Cardiac muscle cell (in vitro differentiated cells and primary cell): ENCODE data around the gene LCORL. TPM values are rescaled to one million over a fixed set of nuclear protein-coding genes. Genes with fewer than 3 reads are reported as not detected.
"Not testable (repeated sequence)": the region's sequence is repeated elsewhere in the genome, so short reads cannot be mapped to it uniquely, and the experiment has no call there.

Experiments
- DNase-seq, 2 donors: peaks; one replicate each; pipeline versions ENCODE4 v3.0.0 to v3.0.0-alpha.2; 2010 to 2017; ENCODE audit warnings: low read depth in 1 of 2, low spot score in 1 of 2
- H3K27ac ChIP-seq: fragments of 200-600 bp; sonication (generic); 2 replicates; pipeline ENCODE4 v1.5.1; 2016
- H3K27me3 ChIP-seq: fragments of 200-600 bp; sonication (generic); 2 replicates; pipeline ENCODE4 v1.6.0; 2016; ENCODE audit warnings: control low read depth
- H3K36me3 ChIP-seq: fragments of 200-600 bp; sonication (generic); 2 replicates; pipeline ENCODE4 v1.5.1; 2016; ENCODE audit warnings: control low read depth
- H3K4me1 ChIP-seq: fragments of 200-600 bp; sonication (generic); 2 replicates; pipeline ENCODE4 v1.8.1; 2017; ENCODE audit warnings: low read depth, mild to moderate bottlenecking, mixed run types
- H3K4me3 ChIP-seq: fragments of 200-600 bp; sonication (generic); 2 replicates; pipeline ENCODE4 v1.5.1; 2016; ENCODE audit warnings: mild to moderate bottlenecking
- H3K9me3 ChIP-seq: fragments of 200-600 bp; sonication (generic); 2 replicates; pipeline ENCODE4 v1.5.1; 2017; ENCODE audit warnings: low read depth, mild to moderate bottlenecking, control low read depth
- polyA plus RNA-seq: library from polyadenylated mRNA; unstranded; fragments of >200 nt; fragmentation: Nextera tagmentation; extraction: Ambion mirVana; gene quantifications from 2 replicates; pipeline ENCODE4 v1.2.1, GENCODE V29; 2016
- total RNA-seq: library from RNA; depleted of rRNA; stranded (reverse); fragments of >200 nt; gene quantifications from 2 replicates; pipeline ENCODE4 v1.2.3, GENCODE V29; 2016
- TF ChIP-seq, protein P1 (sequence below): IDR thresholded peaks from 2 replicates; pipeline ENCODE4 v1.5.1; 2012; ENCODE audit warnings: low read depth, mild to moderate bottlenecking, low read length

LCORL gene
- total and polyA plus RNA-seq, 2 experiments from 2014 or later: 11.7 to 50.2 TPM

DNA sequence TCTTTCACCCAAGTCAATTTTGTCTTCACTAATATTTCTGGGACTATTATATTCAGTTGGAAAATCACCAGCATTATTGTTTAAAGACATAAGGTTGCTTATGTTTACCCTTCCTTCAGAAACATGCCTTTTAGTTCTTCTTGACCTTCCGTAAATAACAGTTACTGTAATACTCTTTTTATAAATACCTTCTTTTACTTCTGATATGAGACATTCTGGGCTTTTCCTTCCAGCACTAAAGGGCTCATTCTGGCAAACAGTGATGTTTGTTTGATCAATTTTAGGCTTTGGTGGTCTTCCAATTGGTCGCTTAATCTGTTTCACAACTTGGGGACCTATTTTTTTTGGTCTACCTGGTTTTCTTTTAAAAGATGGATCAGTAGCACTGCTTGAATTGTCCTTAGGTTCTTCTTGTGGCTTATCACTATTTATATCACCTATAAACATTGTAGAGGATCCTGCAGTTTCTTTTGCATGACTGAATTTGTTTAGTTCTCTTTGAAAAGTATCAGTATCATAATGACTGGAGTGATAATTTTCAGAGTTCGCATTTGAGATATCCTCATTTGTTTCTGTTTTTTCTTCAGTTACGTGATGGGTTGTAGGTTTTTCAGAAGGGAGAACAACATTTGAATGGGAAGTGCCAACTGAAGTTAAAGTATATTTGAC lies 146.0 kb downstream of the LCORL start:
- no peak overlapping the region for H3K27ac ChIP-seq
- no peak overlapping the region for H3K4me3 ChIP-seq
- no peak for DNase-seq
- peaks cover 5% of the 10 kb centered on the region for H3K36me3 ChIP-seq
- H3K27me3 ChIP-seq: no peaks in the 10 kb centered on the region
- TF ChIP-seq, protein P1, sequence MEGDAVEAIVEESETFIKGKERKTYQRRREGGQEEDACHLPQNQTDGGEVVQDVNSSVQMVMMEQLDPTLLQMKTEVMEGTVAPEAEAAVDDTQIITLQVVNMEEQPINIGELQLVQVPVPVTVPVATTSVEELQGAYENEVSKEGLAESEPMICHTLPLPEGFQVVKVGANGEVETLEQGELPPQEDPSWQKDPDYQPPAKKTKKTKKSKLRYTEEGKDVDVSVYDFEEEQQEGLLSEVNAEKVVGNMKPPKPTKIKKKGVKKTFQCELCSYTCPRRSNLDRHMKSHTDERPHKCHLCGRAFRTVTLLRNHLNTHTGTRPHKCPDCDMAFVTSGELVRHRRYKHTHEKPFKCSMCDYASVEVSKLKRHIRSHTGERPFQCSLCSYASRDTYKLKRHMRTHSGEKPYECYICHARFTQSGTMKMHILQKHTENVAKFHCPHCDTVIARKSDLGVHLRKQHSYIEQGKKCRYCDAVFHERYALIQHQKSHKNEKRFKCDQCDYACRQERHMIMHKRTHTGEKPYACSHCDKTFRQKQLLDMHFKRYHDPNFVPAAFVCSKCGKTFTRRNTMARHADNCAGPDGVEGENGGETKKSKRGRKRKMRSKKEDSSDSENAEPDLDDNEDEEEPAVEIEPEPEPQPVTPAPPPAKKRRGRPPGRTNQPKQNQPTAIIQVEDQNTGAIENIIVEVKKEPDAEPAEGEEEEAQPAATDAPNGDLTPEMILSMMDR: no peak
- no peaks in the 10 kb centered on the region for H3K4me1 ChIP-seq
- H3K9me3 ChIP-seq: no peaks in the 10 kb centered on the region

DNA sequence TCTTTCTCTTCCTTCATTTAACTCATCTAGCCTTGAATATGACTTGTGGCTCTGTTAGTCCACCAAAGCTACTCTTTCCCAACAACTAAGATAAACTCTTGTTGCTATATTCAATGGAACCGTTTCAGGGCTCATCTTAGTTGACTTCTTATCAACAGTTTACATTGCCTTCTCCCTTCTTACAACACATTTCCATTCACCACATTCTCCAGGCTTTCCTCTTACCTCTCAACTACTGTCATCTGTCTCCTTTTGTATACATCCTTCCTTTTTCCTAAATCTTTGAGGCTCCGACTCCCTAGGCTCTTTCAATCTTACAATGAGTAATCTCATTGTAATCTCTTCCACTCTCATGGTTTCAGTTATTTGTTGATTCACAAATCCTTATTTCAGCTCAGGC lies 152.2 kb downstream of the LCORL start:
- H3K4me3 ChIP-seq: no peak overlapping the region
- H3K27ac ChIP-seq: no peak overlapping the region
- no peaks in the 10 kb centered on the region for H3K27me3 ChIP-seq
- no peaks in the 10 kb centered on the region for H3K4me1 ChIP-seq
- DNase-seq: peak in 1 of 2 donors; percentile 3
- H3K36me3 ChIP-seq: peaks cover 5% of the 10 kb centered on the region
- TF ChIP-seq, protein P1: no peak
- no peaks in the 10 kb centered on the region for H3K9me3 ChIP-seq

DNA sequence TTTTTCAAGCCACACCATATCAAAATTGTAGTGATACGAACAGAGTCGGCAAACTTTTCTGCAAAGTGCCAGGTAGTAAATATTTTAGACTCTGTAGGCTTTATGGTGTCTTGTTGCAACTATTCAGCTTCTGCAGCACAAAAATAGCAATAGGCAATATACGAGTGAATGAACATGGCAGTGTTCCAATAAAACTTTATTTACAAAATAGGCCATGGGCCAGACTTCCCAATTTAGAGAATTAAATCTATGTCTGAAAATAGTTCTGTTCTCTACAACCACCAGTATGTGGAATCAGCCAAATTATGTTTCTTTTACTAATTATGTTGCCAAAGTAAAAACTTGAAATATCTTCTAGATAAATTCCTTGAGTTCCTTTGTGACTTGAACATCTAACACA lies 154.3 kb downstream of the LCORL start:
- DNase-seq: no peak
- Histone ChIP-seq H3K9me3 (no peaks in the 10 kb centered on the region), H3K27me3 (no peaks in the 10 kb centered on the region), H3K36me3 (peaks cover 2% of the 10 kb centered on the region), H3K4me3 (no peak overlapping the region), H3K4me1 (no peaks in the 10 kb centered on the region), H3K27ac (no peak overlapping the region)
- TF ChIP-seq, protein P1: no peak

DNA sequence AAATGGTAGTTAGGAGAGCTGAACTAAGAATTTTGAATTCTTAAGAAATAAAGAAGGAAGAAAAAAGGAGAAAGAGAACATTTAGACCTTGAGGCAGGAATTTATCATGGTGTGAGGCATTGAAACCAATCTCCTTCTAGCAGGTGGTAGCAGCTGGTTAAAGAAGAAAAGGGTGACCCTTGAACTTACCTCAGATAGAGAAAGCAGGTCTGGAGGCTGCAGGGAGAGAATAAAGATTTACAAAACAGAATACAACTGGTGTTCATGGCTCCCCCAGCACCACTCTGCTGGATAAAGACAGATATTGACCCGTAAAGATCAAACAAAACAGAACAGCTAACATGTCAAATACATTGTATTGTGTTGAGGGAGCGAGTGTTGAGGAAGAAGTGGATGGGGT lies 154.7 kb downstream of the LCORL start:
- H3K27ac ChIP-seq: no peak overlapping the region
- TF ChIP-seq, protein P1: no peak
- H3K9me3 ChIP-seq: no peaks in the 10 kb centered on the region
- no peaks in the 10 kb centered on the region for H3K36me3 ChIP-seq
- no peak overlapping the region for H3K4me3 ChIP-seq
- DNase-seq: no peak
- H3K4me1 ChIP-seq: no peaks in the 10 kb centered on the region
- H3K27me3 ChIP-seq: no peaks in the 10 kb centered on the region

DNA sequence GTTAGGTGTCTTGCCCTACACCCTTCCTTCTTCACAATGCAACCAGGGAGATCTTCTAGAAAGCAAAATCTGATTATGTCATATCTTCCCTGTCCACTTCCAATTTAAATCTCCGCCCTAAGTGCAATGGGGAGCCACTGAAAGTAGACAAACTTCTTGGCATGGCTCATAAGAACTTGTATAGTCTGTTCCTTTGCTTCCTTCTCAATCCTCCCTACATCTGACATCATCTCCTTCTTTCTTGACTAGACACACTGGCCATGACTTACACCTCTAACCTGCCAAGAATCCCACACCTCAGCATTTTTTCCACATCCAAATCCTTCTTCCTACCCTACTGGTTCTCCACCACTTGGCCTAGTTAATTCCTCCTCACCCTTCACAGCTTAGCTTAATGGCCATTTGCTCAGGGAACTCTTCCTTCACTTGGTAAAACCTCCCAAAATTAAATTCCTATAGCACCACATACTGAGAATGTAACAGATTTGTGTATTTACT lies 155.6 kb downstream of the LCORL start:
- no peak for DNase-seq
- Histone ChIP-seq H3K36me3 (no peaks in the 10 kb centered on the region), H3K9me3 (no peaks in the 10 kb centered on the region), H3K4me1 (no peaks in the 10 kb centered on the region), H3K4me3 (no peak overlapping the region), H3K27me3 (no peaks in the 10 kb centered on the region), H3K27ac (no peak overlapping the region)
- TF ChIP-seq, protein P1: no peak

DNA sequence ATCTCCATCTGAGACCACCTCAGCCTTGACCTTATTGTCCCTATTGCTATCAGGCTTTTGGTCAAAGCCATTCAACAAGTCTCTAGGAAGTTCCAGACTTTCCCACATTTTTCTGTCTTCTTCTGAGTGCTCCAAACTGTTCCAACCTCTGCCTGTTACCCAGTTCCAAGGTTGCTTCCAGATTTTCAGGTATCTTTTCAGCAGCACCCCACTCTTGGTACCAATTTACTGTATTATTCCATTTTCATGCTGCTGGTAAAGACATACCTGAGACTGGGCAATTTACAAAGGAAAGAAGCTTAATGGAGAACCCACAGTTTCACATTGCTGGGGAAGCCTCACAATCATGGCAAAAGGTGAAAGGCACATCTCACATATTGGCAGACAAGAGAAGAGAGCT lies 159.6 kb downstream of the LCORL start:
- not testable (repeated sequence) for H3K9me3 ChIP-seq, H3K4me3 ChIP-seq, H3K27me3 ChIP-seq, H3K27ac ChIP-seq, H3K36me3 ChIP-seq, DNase-seq, H3K4me1 ChIP-seq
